NOMO-1 treated with DMSO at 0.1 percent for 48 hours (cell line): ENCODE data around the gene FCGR3A.
A peak's percentile ranks its signal among the peaks of the same experiment; 100 is the strongest.
"Not testable (repeated sequence)": the region's sequence is repeated elsewhere in the genome, so short reads cannot be mapped to it uniquely, and the experiment has no call there.

Experiments used
- DNase-seq: peaks from one replicate; lab custom pipeline; 2025; ENCODE audit not compliant: unreplicated experiment; lab: John Stamatoyannopoulos, UW

Gene FCGR3A

GRCh38 chr1:161549652-161550051 lies at the start of gene FCGR3A:
FCGR3A (minus strand) TSS chr1:161549818; CDS start chr1:161549736, 82 bp downstream.
- no peak for DNase-seq

GRCh38 chr1:161597077-161597476 lies 47.5 kb upstream of the FCGR3A start:
- DNase-seq: not testable (repeated sequence)

- not testable (repeated sequence) for DNase-seq
Measured at GRCh38 chr1:161595583-161595982, 46.0 kb upstream of the FCGR3A start.

GRCh38 chr1:161595173-161595572 lies 45.6 kb upstream of the FCGR3A start:
- DNase-seq: not testable (repeated sequence)

- DNase-seq: not testable (repeated sequence)
Measured at GRCh38 chr1:161594269-161594984, 44.8 kb upstream of the FCGR3A start.

- not testable (repeated sequence) for DNase-seq
Measured at GRCh38 chr1:161593092-161593755, 43.6 kb upstream of the FCGR3A start.

- not testable (repeated sequence) for DNase-seq
Measured at GRCh38 chr1:161592586-161592985, 43.0 kb upstream of the FCGR3A start.

GRCh38 chr1:161589920-161590319 lies 40.3 kb upstream of the FCGR3A start:
- DNase-seq: not testable (repeated sequence)

- not testable (repeated sequence) for DNase-seq
Measured at GRCh38 chr1:161589365-161589764, 39.7 kb upstream of the FCGR3A start.

GRCh38 chr1:161588596-161588995 lies 39.0 kb upstream of the FCGR3A start:
- DNase-seq: not testable (repeated sequence)

- not testable (repeated sequence) for DNase-seq
Measured at GRCh38 chr1:161582882-161583281, 33.3 kb upstream of the FCGR3A start.

GRCh38 chr1:161580879-161581537 lies 31.4 kb upstream of the FCGR3A start:
- DNase-seq: not testable (repeated sequence)

- not testable (repeated sequence) for DNase-seq
Measured at GRCh38 chr1:161579856-161580507, 30.4 kb upstream of the FCGR3A start.

GRCh38 chr1:161576676-161577075 lies 27.1 kb upstream of the FCGR3A start:
- DNase-seq: not testable (repeated sequence)

- not testable (repeated sequence) for DNase-seq
Measured at GRCh38 chr1:161571703-161572102, 22.1 kb upstream of the FCGR3A start.

- DNase-seq: not testable (repeated sequence)
Measured at GRCh38 chr1:161566602-161566960, 17.0 kb upstream of the FCGR3A start.

GRCh38 chr1:161563522-161563921 lies 13.9 kb upstream of the FCGR3A start:
- not testable (repeated sequence) for DNase-seq

GRCh38 chr1:161562441-161562840 lies 12.8 kb upstream of the FCGR3A start:
- peak; percentile 29 for DNase-seq

GRCh38 chr1:161560960-161561715 lies 11.5 kb upstream of the FCGR3A start:
- DNase-seq: peak; percentile 97
